Activated naive CD4-positive, alpha-beta T cell treated with anti-CD3 and anti-CD28 coated beads for 36 hours (primary cell): ENCODE results near the gene CRYBG1. TPM values are rescaled to one million over a fixed set of nuclear protein-coding genes. Genes with fewer than 3 reads are reported as not detected.
"Not testable (repeated sequence)": the region's sequence is repeated elsewhere in the genome, so short reads cannot be mapped to it uniquely, and the experiment has no call there.

Source experiments
- CTCF ChIA-PET: fragments of 350-600 bp; sonication (Branson Sonifier 250); formaldehyde crosslinking; loops from one replicate; lab custom pipeline; 2021; ENCODE audit warnings: antibody characterized with exemption; lab: Charles Lee
- DNase-seq: peaks from one replicate; pipeline ENCODE4 v3.0.0-alpha.2; 2020
- H3K27ac Mint-ChIP-seq: one replicate; pipeline ENCODE4 v1.8.0; 2021; ENCODE audit warnings: mild to moderate bottlenecking, mixed read lengths
- H3K27me3 Mint-ChIP-seq: one replicate; pipeline ENCODE4 v1.8.0; 2021; ENCODE audit warnings: low read depth, mixed read lengths
- H3K36me3 Mint-ChIP-seq: one replicate; pipeline ENCODE4 v1.8.0; 2021; ENCODE audit warnings: low read depth, mixed read lengths
- H3K4me1 Mint-ChIP-seq: one replicate; pipeline ENCODE4 v1.8.0; 2021; ENCODE audit warnings: low read depth, mixed read lengths
- H3K4me3 Mint-ChIP-seq: one replicate; pipeline ENCODE4 v1.8.0; 2021; ENCODE audit warnings: mild to moderate bottlenecking, moderate library complexity, mixed read lengths
- H3K9me3 Mint-ChIP-seq: one replicate; pipeline ENCODE4 v1.8.0; 2021; ENCODE audit warnings: mixed read lengths
- intact Hi-C: fragments of 100-400 bp; cut with micrococcal nuclease; formaldehyde crosslinking; loops from one replicate; pipeline ENCODE4 v1.15.1; 2023
- total RNA-seq, 2 experiments: library from RNA; stranded (reverse); gene quantifications; one replicate each; pipeline ENCODE4 v1.2.3, GENCODE V29; 2021

The CRYBG1 gene
- total RNA-seq, 2 experiments from 2014 or later, result 12.9 to 13.0 TPM

DNA sequence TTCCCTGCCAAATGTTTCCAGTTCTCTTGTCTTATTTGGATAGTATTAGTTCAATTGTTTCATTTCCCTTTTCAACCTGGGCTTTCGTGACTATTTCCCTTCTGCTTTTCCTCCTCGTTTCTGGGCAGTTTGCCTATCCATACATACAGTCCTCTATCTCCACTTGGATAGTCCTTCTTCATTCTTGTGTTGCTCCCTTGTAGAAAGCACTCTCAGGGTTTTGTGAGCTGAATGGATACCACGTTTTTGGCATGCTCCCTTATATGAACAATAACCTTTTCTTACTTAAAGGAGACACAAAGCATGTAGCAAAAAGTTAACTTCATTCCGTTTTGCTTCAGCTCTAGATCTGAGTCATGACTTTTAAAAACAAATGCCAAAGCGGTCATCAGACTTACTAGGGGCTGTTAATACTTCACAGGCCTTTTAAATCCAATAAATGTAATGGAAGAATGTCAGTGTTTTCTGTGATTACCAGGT lies 16.6 kb downstream of the CRYBG1 start:
- Mint-ChIP-seq H3K36me3 (no peaks in the 10 kb centered on the region), H3K27ac (no peak overlapping the region), H3K4me1 (peaks cover 10% of the 10 kb centered on the region), H3K27me3 (peaks cover 7% of the 10 kb centered on the region), H3K9me3 (no peaks in the 10 kb centered on the region), H3K4me3 (no peak overlapping the region)
- intact Hi-C loops, result no loop called here
- CTCF ChIA-PET, result interaction anchor here (1.4 kb wide), 1 partner anchor 38 kb away, joined by 3 read pairs; no protein-coding TSS in a partner anchor
- DNase-seq, result no peak

GRCh38 chr6:106379951-106380350 lies 19.4 kb downstream of the CRYBG1 start:
- Mint-ChIP-seq H3K27ac (no peak overlapping the region), H3K9me3 (no peaks in the 10 kb centered on the region), H3K36me3 (no peaks in the 10 kb centered on the region), H3K4me3 (no peak overlapping the region), H3K27me3 (peaks cover 7% of the 10 kb centered on the region), H3K4me1 (peaks cover 2% of the 10 kb centered on the region)
- CTCF ChIA-PET, result no interaction called here
- DNase-seq, result no peak
- intact Hi-C loops, result no loop called here

- CTCF ChIA-PET, result no interaction called here
- no peak overlapping the region for H3K4me3 Mint-ChIP-seq
- DNase-seq, result no peak
- intact Hi-C loops, result no loop called here
- peaks cover 7% of the 10 kb centered on the region for H3K27me3 Mint-ChIP-seq
- H3K27ac Mint-ChIP-seq, result no peak overlapping the region
- peaks cover 2% of the 10 kb centered on the region for H3K4me1 Mint-ChIP-seq
- H3K36me3 Mint-ChIP-seq, result no peaks in the 10 kb centered on the region
- H3K9me3 Mint-ChIP-seq, result no peaks in the 10 kb centered on the region
These were observed 19.9 kb downstream of the CRYBG1 start for GRCh38 chr6:106380407-106380806.

- DNase-seq, result no peak
- no peaks in the 10 kb centered on the region for H3K9me3 Mint-ChIP-seq
- intact Hi-C loops, result no loop called here
- CTCF ChIA-PET, result no interaction called here
- peaks cover 7% of the 10 kb centered on the region for H3K27me3 Mint-ChIP-seq
- no peak overlapping the region for H3K27ac Mint-ChIP-seq
- no peaks in the 10 kb centered on the region for H3K36me3 Mint-ChIP-seq
- peaks cover 2% of the 10 kb centered on the region for H3K4me1 Mint-ChIP-seq
- no peak overlapping the region for H3K4me3 Mint-ChIP-seq
These were observed 20.7 kb downstream of the CRYBG1 start for GRCh38 chr6:106381223-106381622.

GRCh38 chr6:106381881-106382280 lies 21.4 kb downstream of the CRYBG1 start:
- H3K27me3 Mint-ChIP-seq, result peaks cover 4% of the 10 kb centered on the region
- CTCF ChIA-PET, result no interaction called here

DNA sequence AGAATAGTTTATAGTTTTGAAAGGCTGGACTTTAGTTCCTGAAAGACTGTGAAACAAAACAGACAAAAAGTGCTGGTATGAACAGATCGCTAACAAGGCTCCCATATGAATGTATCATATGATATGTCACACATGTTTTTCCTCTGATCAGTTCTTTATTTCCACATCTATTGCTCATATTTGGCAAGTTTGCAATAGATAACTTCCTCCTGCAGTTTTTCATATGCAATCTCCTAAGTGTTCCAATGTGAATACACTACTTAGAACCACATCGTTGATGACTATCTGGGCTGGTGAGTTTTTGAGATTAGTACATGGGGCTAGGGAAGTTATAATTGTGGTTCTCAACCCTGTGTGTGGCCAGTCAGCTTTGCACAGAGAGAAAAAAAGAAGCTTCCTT lies 23.1 kb downstream of the CRYBG1 start:
- no peak for DNase-seq
- Mint-ChIP-seq H3K27me3 (no peaks in the 10 kb centered on the region), H3K27ac (no peak overlapping the region), H3K4me3 (no peak overlapping the region), H3K9me3 (no peaks in the 10 kb centered on the region), H3K36me3 (no peaks in the 10 kb centered on the region), H3K4me1 (peaks cover 2% of the 10 kb centered on the region)
- CTCF ChIA-PET, result no interaction called here
- intact Hi-C loops, result no loop called here

More at GRCh38 chr6:106381881-106382280, 21.4 kb downstream of the CRYBG1 start:
- H3K4me1 Mint-ChIP-seq, result peaks cover 2% of the 10 kb centered on the region
- no peak overlapping the region for H3K27ac Mint-ChIP-seq
- no peaks in the 10 kb centered on the region for H3K36me3 Mint-ChIP-seq
- H3K9me3 Mint-ChIP-seq, result no peaks in the 10 kb centered on the region
- intact Hi-C loops, result no loop called here
- H3K4me3 Mint-ChIP-seq, result no peak overlapping the region
- peak; percentile 16 for DNase-seq

- H3K36me3 Mint-ChIP-seq, result no peaks in the 10 kb centered on the region
- no peak for DNase-seq
- CTCF ChIA-PET, result no interaction called here
- no peak overlapping the region for H3K27ac Mint-ChIP-seq
- no peaks in the 10 kb centered on the region for H3K9me3 Mint-ChIP-seq
- H3K27me3 Mint-ChIP-seq, result no peaks in the 10 kb centered on the region
- intact Hi-C loops, result no loop called here
- H3K4me1 Mint-ChIP-seq, result peaks cover 2% of the 10 kb centered on the region
- H3K4me3 Mint-ChIP-seq, result no peak overlapping the region
These were observed 25.0 kb downstream of the CRYBG1 start for GRCh38 chr6:106385530-106385929.

DNA sequence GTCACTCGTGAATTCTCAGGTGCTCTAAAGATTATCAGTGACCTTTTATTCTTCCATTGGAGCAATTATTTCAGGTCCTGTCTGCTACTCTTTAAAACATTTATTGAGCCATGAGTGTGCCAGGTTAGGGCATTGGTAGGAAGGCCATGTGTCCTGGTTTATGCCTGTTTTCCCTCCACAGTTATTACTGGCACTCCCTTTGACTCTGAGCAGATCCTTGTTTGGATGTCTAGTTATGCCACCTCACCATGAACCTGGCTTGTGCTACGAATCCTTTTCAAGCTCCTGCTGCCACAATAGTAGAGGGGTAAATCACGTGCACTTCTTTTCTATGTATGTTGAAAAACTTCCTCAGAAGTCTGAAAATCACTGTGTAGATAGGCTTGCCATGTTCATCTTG lies 27.4 kb downstream of the CRYBG1 start:
- no peaks in the 10 kb centered on the region for H3K36me3 Mint-ChIP-seq
- no peak overlapping the region for H3K4me3 Mint-ChIP-seq
- no peak for DNase-seq
- no peaks in the 10 kb centered on the region for H3K9me3 Mint-ChIP-seq
- no peak overlapping the region for H3K27ac Mint-ChIP-seq
- no peaks in the 10 kb centered on the region for H3K4me1 Mint-ChIP-seq
- CTCF ChIA-PET, result no interaction called here
- intact Hi-C loops, result no loop called here
- peaks cover 3% of the 10 kb centered on the region for H3K27me3 Mint-ChIP-seq

GRCh38 chr6:106390088-106390487 lies 29.6 kb downstream of the CRYBG1 start:
- Mint-ChIP-seq H3K27me3 (peaks cover 3% of the 10 kb centered on the region), H3K27ac (no peak overlapping the region)
- CTCF ChIA-PET, result no interaction called here

DNA sequence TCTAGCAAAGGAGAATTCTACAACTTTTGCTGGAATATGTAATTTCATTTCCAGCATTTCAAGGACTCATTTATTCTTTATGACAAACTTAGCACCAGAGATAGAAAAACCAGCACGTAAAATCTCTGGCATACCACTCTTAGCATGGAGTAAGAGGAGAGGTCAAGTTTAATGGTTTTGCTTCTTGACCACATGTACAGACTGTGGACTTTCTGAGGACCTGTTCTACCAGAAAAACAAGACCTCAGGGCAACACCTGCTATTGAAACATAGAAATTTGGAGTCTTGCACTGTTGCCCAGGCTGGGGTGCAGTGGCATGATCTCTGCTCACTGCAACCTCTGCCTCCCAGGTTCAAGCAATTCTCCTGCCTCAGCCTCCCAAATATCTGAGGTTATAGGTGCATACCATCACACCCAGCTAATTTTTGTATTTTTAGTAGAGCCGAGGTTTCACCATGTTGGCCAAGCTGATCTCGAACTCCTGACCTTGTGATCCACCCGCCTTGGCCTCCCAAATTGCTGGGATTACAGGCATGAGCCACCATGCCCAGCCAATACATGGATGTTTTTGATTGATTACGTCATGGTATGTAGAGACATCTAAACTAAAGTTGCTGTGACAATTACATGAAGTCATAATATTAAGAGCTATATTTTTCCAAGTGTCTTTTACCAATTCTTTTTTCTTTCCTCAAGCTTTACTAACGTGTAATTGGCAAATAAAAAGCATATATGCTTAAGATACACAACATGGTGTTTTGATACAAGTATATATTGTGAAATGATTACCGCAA lies 36.1 kb downstream of the CRYBG1 start:
- H3K27me3 Mint-ChIP-seq, result peaks cover 3% of the 10 kb centered on the region
- no peaks in the 10 kb centered on the region for H3K4me1 Mint-ChIP-seq
- no peak overlapping the region for H3K4me3 Mint-ChIP-seq
- CTCF ChIA-PET, result interaction anchor here (1.2 to 1.4 kb wide), 2 partner anchors 57 to 601 kb away, joined by 3 to 5 read pairs; no protein-coding TSS in a partner anchor
- no peaks in the 10 kb centered on the region for H3K36me3 Mint-ChIP-seq
- H3K9me3 Mint-ChIP-seq, result no peaks in the 10 kb centered on the region
- no peak for DNase-seq
- H3K27ac Mint-ChIP-seq, result no peak overlapping the region
- intact Hi-C loops, result no loop called here

More at GRCh38 chr6:106390088-106390487, 29.6 kb downstream of the CRYBG1 start:
- H3K36me3 Mint-ChIP-seq, result no peaks in the 10 kb centered on the region
- intact Hi-C loops, result no loop called here
- no peaks in the 10 kb centered on the region for H3K9me3 Mint-ChIP-seq
- H3K4me3 Mint-ChIP-seq, result no peak overlapping the region
- no peak for DNase-seq
- H3K4me1 Mint-ChIP-seq, result no peaks in the 10 kb centered on the region

DNA sequence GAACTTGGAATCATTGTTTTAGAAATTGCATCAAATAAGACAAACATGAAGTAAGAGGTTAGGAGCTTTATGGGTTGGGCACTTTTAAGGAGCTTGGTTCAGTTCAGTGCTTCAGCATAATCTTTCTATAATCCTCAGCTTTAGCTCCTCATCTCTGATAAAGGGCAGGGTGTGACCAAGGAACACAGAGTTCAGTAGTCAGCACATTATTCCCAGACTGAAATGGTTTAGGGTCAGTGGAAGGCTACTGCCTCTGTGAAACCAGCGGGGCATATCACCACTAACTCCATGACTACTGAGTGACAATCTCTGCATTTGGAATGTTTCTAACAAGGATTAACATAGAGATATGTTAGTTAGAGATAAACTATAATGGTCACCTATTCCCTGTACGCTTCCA lies 36.9 kb downstream of the CRYBG1 start:
- Mint-ChIP-seq H3K36me3 (no peaks in the 10 kb centered on the region), H3K9me3 (no peaks in the 10 kb centered on the region), H3K27ac (no peak overlapping the region), H3K27me3 (peaks cover under 1% of the 10 kb centered on the region), H3K4me1 (no peaks in the 10 kb centered on the region), H3K4me3 (no peak overlapping the region)
- CTCF ChIA-PET, result no interaction called here
- no peak for DNase-seq
- intact Hi-C loops, result no loop called here

DNA sequence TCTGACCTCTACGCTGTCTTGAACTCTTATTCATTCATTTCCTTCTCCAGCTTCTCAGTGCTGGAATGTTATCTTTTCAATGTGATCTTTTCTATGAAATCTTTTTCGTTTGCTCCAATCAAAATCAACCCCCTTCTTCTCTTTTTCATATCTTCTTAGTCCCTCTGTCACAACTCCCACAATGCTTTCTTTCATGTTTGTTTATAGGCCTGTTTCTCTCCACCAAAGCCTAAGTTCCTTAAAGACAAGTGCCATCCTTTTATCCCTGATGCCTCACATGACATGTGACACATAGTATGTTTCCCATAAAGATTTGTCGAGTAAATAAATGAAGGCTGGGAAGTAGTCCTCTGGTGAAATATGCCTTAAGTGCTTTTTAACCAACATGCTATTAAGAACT lies 38.1 kb downstream of the CRYBG1 start:
- no peak for DNase-seq
- Mint-ChIP-seq H3K27me3 (peaks cover 6% of the 10 kb centered on the region), H3K36me3 (no peaks in the 10 kb centered on the region), H3K4me1 (no peaks in the 10 kb centered on the region), H3K4me3 (no peak overlapping the region), H3K27ac (no peak overlapping the region), H3K9me3 (no peaks in the 10 kb centered on the region)
- intact Hi-C loops, result no loop called here
- CTCF ChIA-PET, result no interaction called here

DNA sequence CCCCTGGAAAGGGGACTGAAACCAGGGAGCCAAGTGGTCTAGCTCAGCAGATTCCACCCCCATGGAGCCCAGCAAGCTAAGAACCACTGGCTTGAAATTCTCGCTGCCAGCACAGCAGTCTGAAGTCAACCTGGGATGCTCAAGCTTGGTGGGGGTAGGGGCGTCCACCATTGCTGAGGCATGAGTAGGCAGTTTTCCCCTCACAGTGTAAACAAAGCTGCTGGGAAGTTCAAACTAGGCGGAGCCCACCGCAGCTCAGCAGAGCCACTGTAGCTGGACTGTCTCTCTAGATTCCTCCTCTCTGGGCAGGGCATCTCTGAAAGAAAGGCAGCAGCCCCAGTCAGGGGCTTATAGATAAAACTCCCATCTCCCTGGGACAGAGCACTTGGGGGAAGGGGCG lies 44.5 kb downstream of the CRYBG1 start:
- peaks cover 25% of the 10 kb centered on the region for H3K27me3 Mint-ChIP-seq
- CTCF ChIA-PET, result interaction anchor here (0.7 to 0.9 kb wide), 2 partner anchors 164 to 658 kb away, joined by 5 read pairs; no protein-coding TSS in a partner anchor
- H3K4me3 Mint-ChIP-seq, H3K27ac Mint-ChIP-seq, intact Hi-C loops, DNase-seq, H3K9me3 Mint-ChIP-seq, H3K36me3 Mint-ChIP-seq, H3K4me1 Mint-ChIP-seq: not testable (repeated sequence)
